Measurements from ENCODE around the gene RTL5.
A peak's percentile ranks its signal among the peaks of the same experiment; 100 is the strongest.

DNA sequence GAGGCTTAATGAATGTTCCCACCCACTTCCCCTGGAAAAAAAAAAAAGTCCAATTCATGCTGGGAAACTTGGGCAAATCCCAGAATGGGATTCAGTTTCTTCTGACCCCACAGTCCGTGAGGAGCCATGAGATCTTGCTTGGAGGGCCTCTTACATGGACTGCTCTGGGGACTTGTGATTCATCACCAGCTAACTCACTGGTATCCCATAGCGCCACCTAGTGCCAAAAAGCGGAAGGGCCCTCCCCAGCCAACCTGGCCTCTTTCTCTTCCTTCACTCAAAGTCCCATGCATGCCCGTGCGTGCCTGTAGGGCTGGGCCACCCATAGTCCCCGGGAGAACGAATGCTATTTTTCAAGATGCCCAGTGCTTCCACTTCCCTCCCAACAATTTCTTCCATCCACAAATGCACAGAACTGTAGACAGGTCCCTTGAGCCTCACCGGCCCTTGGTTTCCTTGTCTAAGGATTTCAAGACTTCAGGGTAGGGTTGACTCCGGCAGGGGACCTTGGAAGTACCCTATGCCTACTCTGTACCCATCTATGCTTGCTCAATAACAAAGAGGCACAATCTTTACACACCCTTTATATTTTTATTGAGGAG lies 5.1 kb downstream of the RTL5 start:
- TF ChIP-seq CTCF (IDR thresholded peaks at IDR 0.05) (peak; percentile 69 to 73 (median 71)), POLR2A (IDR thresholded peaks at IDR 0.05) (no peak)
